ENCODE measurements around the gene PHACTR3. TPM values are rescaled to one million over a fixed set of nuclear protein-coding genes. Genes with fewer than 3 reads are reported as not detected.

Gene PHACTR3
- total RNA-seq, 1 donor from 2014 or later: 0.14 TPM

DNA sequence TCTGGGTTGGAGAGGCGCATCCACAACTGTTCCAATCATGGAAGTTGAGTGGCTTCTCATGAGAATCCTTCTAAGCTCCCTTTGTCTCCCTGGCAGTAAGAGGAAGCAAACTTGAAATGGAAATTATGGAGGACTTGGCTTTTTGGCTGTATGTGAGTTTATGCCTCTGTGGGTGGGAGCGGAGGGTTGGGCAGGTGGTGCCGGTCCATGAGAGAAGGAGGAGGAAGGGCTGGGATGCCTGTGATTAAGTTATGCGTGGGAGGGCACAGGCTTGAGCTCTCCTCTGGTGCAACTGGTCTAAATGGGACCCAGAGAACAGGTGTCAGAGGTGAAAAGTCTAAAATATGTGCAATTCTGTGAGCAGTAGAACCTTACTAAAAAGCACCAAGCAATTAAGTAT lies 2.2 kb downstream of the PHACTR3 start:
- H3K27ac ChIP-seq (ENCODE audit: low read depth, low read length): no peak overlapping the region
- H3K27me3 Mint-ChIP-seq (ENCODE audit: low read depth, unreplicated experiment): peaks cover 77% of the 10 kb centered on the region

GRCh38 chr20:59608396-59608795 lies 4.1 kb downstream of the PHACTR3 start:
- no peak overlapping the region for H3K27ac ChIP-seq (ENCODE audit: low read depth, low read length)
- H3K27ac Mint-ChIP-seq (ENCODE audit: unreplicated experiment): no peak overlapping the region
- no peak overlapping the region for H2AFZ ChIP-seq (ENCODE audit: low read depth, low read length)
- no peaks in the 10 kb centered on the region for H3K9me3 ChIP-seq (ENCODE audit: insufficient read depth, low read depth, low read length)
- H3K36me3 Mint-ChIP-seq (ENCODE audit: low read depth, unreplicated experiment): no peaks in the 10 kb centered on the region
- H3K36me3 ChIP-seq (ENCODE audit: insufficient read depth, low read length): no peaks in the 10 kb centered on the region
- no peak for FAIRE-seq
- H3K79me2 ChIP-seq (ENCODE audit: insufficient read depth, low read length): no peaks in the 10 kb centered on the region
- no peak overlapping the region for H3K9ac ChIP-seq (ENCODE audit: low read length)
- TF ChIP-seq EZH2 (IDR thresholded peaks at IDR 0.05; ENCODE audit: insufficient read depth, low read length): no peak
- TF ChIP-seq, protein P1, sequence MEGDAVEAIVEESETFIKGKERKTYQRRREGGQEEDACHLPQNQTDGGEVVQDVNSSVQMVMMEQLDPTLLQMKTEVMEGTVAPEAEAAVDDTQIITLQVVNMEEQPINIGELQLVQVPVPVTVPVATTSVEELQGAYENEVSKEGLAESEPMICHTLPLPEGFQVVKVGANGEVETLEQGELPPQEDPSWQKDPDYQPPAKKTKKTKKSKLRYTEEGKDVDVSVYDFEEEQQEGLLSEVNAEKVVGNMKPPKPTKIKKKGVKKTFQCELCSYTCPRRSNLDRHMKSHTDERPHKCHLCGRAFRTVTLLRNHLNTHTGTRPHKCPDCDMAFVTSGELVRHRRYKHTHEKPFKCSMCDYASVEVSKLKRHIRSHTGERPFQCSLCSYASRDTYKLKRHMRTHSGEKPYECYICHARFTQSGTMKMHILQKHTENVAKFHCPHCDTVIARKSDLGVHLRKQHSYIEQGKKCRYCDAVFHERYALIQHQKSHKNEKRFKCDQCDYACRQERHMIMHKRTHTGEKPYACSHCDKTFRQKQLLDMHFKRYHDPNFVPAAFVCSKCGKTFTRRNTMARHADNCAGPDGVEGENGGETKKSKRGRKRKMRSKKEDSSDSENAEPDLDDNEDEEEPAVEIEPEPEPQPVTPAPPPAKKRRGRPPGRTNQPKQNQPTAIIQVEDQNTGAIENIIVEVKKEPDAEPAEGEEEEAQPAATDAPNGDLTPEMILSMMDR (IDR thresholded peaks at IDR 0.05; ENCODE audit: insufficient read depth, low read depth, low read length): no peak
- H3K9me3 Mint-ChIP-seq (ENCODE audit: unreplicated experiment): no peaks in the 10 kb centered on the region
- no peak overlapping the region for H3K4me2 ChIP-seq (ENCODE audit: low read length)
- no peak overlapping the region for H3K4me3 ChIP-seq (ENCODE audit: insufficient read depth, low read depth, low read length)
- H3K4me3 Mint-ChIP-seq (ENCODE audit: unreplicated experiment): no peak overlapping the region
- DNase-seq (ENCODE audit: low read depth): no peak
- H3K27me3 ChIP-seq (ENCODE audit: insufficient read depth, low read length): peaks cover 6% of the 10 kb centered on the region
- H4K20me1 ChIP-seq (ENCODE audit: insufficient read depth, low read length): no peaks in the 10 kb centered on the region
- H3K4me1 Mint-ChIP-seq (ENCODE audit: low read depth, unreplicated experiment): no peaks in the 10 kb centered on the region
- peaks cover 62% of the 10 kb centered on the region for H3K27me3 Mint-ChIP-seq (ENCODE audit: low read depth, unreplicated experiment)
- no peaks in the 10 kb centered on the region for H3K4me1 ChIP-seq (ENCODE audit: insufficient read depth, low read length)

More for the DNA sequence above, 2.2 kb downstream of the PHACTR3 start:
- Histone ChIP-seq H3K9ac (ENCODE audit: low read length) (no peak overlapping the region), H4K20me1 (ENCODE audit: insufficient read depth, low read length) (no peaks in the 10 kb centered on the region), H2AFZ (ENCODE audit: low read depth, low read length) (no peak overlapping the region), H3K36me3 (ENCODE audit: insufficient read depth, low read length) (no peaks in the 10 kb centered on the region), H3K4me1 (ENCODE audit: insufficient read depth, low read length) (no peaks in the 10 kb centered on the region), H3K27me3 (ENCODE audit: insufficient read depth, low read length) (peaks cover 6% of the 10 kb centered on the region), H3K4me3 (ENCODE audit: insufficient read depth, low read depth, low read length) (no peak overlapping the region), H3K79me2 (ENCODE audit: insufficient read depth, low read length) (no peaks in the 10 kb centered on the region), H3K4me2 (ENCODE audit: low read length) (no peak overlapping the region), H3K9me3 (ENCODE audit: insufficient read depth, low read depth, low read length) (no peaks in the 10 kb centered on the region)
- Mint-ChIP-seq H3K36me3 (ENCODE audit: low read depth, unreplicated experiment) (no peaks in the 10 kb centered on the region), H3K4me3 (ENCODE audit: unreplicated experiment) (no peak overlapping the region), H3K9me3 (ENCODE audit: unreplicated experiment) (no peaks in the 10 kb centered on the region), H3K4me1 (ENCODE audit: low read depth, unreplicated experiment) (no peaks in the 10 kb centered on the region), H3K27ac (ENCODE audit: unreplicated experiment) (no peak overlapping the region)
- TF ChIP-seq, protein P1 (IDR thresholded peaks at IDR 0.05; ENCODE audit: insufficient read depth, low read depth, low read length): no peak
- TF ChIP-seq EZH2 (IDR thresholded peaks at IDR 0.05; ENCODE audit: insufficient read depth, low read length): no peak
- FAIRE-seq (no peak), DNase-seq (ENCODE audit: low read depth) (no peak)

DNA sequence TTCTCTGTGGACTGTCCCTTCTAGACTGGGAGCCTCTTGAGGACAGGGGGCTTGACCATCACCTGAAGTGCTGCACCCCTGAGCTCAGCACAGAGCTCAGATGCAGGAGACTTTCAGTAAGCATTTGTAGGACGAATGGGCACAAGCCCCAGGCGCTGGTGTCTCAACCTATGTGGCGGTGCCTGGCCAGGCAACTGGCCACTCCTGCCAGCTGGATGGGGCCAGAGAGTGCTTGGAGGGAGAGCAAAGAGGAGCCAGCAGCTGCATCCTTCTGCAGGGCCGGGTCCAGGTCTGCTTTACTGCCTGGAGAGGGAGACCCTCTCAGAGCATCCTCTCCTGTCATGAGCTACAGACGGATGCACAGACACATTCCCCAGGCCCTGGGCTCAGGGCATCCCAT lies 4.5 kb downstream of the PHACTR3 start:
- no peak for FAIRE-seq

More for the DNA sequence above, 4.5 kb downstream of the PHACTR3 start:
- H2AFZ ChIP-seq (ENCODE audit: low read depth, low read length): no peak overlapping the region
- Mint-ChIP-seq H3K27me3 (ENCODE audit: low read depth, unreplicated experiment) (peaks cover 61% of the 10 kb centered on the region), H3K27ac (ENCODE audit: unreplicated experiment) (no peak overlapping the region), H3K4me3 (ENCODE audit: unreplicated experiment) (no peak overlapping the region), H3K4me1 (ENCODE audit: low read depth, unreplicated experiment) (no peaks in the 10 kb centered on the region), H3K36me3 (ENCODE audit: low read depth, unreplicated experiment) (no peaks in the 10 kb centered on the region), H3K9me3 (ENCODE audit: unreplicated experiment) (no peaks in the 10 kb centered on the region)
- no peaks in the 10 kb centered on the region for H3K9me3 ChIP-seq (ENCODE audit: insufficient read depth, low read depth, low read length)
- H3K27me3 ChIP-seq (ENCODE audit: insufficient read depth, low read length): peaks cover 6% of the 10 kb centered on the region
- DNase-seq (ENCODE audit: low read depth): no peak
- no peaks in the 10 kb centered on the region for H3K79me2 ChIP-seq (ENCODE audit: insufficient read depth, low read length)
- no peaks in the 10 kb centered on the region for H4K20me1 ChIP-seq (ENCODE audit: insufficient read depth, low read length)
- H3K36me3 ChIP-seq (ENCODE audit: insufficient read depth, low read length): no peaks in the 10 kb centered on the region
- H3K27ac ChIP-seq (ENCODE audit: low read depth, low read length): no peak overlapping the region
- no peak overlapping the region for H3K4me2 ChIP-seq (ENCODE audit: low read length)
- H3K9ac ChIP-seq (ENCODE audit: low read length): no peak overlapping the region
- H3K4me1 ChIP-seq (ENCODE audit: insufficient read depth, low read length): no peaks in the 10 kb centered on the region
- no peak overlapping the region for H3K4me3 ChIP-seq (ENCODE audit: insufficient read depth, low read depth, low read length)
- TF ChIP-seq EZH2 (IDR thresholded peaks at IDR 0.05; ENCODE audit: insufficient read depth, low read length): no peak
- TF ChIP-seq, protein P1 (IDR thresholded peaks at IDR 0.05; ENCODE audit: insufficient read depth, low read depth, low read length): no peak

Measured in astrocyte (in vitro differentiated cells and primary cell).